ENCODE data around the gene B9D2.

The B9D2 gene

DNA sequence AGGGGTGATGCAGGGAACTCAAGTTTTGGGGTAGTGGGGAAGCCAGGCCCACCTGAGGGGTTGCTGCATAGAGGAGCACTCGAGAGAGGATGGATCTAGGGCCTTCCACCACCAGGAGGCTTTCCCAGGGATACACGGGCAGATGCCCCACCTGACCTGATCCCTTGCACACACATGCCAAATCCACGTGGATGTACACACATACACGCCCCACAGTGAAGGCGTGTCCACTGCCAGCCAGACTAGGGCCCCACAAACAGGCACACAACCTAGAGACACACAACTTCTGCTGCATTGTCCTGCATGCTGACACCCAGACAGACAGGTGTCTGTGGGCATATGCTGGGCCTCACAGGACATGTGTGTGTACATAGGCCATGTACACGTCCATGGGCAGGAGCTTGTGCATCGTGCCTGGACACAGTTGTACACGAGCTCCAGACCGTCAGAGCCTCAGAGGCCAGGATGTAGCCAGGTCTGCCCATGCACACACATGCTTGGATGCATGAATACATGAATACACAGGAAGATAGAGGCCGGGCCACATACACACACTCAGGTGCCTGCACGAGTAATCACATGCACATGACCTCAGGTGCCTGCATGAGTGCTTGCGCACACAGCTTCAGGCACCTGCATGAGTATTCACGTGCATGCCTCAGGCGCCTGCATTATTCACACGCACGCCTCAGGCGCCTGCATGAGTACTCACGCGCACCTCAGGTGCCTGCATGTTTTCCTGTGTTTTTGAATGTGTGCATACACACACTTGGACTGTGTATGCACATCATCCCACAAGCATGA is 45.1 kb downstream of the B9D2 start:
- intact Hi-C loops (cut with DNase I), result loop anchor here (10.0 kb wide), 1 partner anchor 46 kb away; the partner anchor contains the start of gene B9D2
- DNase-seq, result peak in 2 of 10 donors; percentile 47 to 79

DNA sequence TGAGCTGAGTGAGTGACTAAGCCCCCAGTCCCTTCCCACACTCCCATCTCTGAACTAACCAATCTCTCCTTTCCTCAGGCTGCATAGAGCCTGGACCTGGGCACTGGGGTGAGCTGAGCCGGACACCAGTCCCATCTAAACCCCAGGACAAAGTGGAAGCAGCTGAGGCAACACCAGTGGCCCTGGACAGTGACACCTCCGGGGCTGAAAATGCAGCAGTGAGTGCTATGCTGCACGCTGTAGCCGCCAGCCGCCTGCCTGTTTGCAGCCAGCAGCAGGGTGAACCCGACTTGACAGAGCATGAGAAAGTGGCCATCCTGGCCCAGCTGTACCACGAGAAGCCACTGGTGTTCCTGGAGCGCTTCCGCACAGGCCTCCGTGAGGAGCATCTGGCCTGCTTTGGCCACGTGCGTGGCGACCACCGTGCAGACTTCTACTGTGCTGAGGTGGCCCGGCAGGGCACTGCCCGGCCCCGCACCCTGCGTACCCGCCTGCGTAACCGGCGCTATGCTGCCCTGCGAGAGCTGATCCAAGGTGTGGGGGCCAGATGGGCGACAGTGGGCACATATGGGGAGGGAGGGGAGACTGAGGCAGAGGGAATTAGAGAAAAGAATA is 47.5 kb downstream of the B9D2 start:
- intact Hi-C loops (cut with DNase I), result loop anchor here (10.0 kb wide), 1 partner anchor 48 kb away; the partner anchor contains the start of gene B9D2
- peak in 2 of 10 donors; percentile 35 to 70 for DNase-seq

DNA sequence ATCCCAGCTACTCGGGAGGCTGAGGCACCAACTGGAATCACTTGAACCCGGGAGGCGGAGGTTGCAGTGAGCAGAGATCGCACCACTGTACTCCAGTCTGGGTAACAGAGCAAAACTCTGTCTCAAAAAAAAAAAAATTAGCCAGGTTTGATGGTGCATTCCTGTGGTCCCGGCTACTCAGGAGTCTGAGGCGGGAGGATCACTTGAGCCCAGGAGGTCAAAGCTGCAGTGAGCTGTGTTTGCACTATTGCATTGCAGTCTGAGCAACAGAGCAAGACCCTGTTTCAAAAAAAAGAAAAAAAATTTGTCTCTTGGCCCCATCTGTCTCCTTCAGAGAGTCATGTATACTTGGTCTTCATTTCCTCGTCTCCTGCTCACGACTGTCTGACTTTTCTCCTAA is 52.3 kb downstream of the B9D2 start:
- peak in 2 of 10 donors; percentile 39 to 57 for DNase-seq
- intact Hi-C loops (cut with DNase I), result loop anchor here (10.0 kb wide), 1 partner anchor 53 kb away; the partner anchor contains the start of gene B9D2

DNA sequence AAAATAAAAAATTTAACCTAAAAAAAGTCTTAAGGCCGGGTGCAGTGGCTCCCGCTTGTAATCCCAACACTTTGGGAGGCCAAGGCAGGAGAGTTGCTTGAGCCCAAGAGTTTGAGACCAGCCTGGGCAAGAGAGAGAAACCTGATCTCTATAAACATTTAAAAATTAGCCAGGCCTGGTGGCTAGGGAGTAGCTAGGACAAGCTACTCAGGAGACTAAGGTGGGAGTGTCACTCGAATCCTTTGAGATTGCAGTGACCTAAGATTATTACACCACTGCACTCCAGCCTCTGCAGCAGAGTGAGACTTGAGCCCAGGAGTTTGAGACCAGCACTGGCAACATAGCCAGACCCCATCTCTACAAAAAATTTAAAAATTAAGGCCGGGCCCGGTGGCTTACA is 52.9 kb downstream of the B9D2 start:
- intact Hi-C loops (cut with DNase I), result loop anchor here (10.0 kb wide), 1 partner anchor 54 kb away; the partner anchor contains the start of gene B9D2
- peak in 2 of 10 donors; percentile 9 to 12 for DNase-seq

DNA sequence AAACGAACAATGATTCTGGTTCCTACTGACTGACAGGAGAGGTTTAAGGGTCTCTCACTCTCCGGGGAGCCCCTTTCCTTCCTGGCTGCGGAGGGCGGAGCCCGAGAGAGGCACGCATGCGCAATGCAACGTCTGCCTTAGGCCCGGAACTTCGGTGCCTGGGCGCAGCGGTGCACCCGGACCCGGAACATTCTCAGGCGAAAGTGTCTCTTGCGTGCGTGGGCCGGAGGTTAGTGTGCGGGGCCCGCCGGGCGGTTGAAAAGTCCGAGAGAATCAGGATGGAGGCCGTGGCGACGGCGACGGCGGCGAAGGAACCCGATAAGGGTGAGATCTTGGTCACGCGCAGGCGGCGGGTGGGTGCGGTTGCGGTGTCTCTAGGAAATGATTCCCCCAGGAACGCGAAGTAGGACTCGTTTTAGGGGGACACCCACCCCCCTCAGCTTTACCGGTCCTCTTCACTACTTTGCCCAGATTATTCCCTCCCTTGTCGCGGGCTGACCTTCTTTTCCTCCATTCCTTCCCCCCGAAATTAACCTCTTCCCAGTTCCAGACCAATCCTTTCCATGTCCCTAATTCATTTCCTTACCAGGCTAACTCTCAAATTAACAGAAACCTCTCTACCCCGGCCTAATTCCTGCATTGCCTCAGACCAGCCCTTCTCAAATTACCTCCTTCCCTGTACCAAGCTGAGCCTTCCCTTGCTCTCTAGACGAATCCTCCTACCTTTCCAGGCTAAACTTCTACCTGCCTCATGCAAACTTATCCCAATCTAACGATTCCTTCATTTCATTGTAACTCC is 53.7 kb downstream of the B9D2 start, which contains the start of gene CCDC97:
TSS of gene CCDC97 (plus strand) at position 140 of the 799 bp plus-strand sequence. CDS start at position 279, 139 bp downstream.
- peak; percentile 79 to 98 (median 84) for DNase-seq
- intact Hi-C loops (cut with DNase I), result loop anchor here (1.0 to 10.0 kb wide), 2 partner anchors 55 to 129 kb away; partner anchors contain the start of genes B9D2 and DMAC2

DNA sequence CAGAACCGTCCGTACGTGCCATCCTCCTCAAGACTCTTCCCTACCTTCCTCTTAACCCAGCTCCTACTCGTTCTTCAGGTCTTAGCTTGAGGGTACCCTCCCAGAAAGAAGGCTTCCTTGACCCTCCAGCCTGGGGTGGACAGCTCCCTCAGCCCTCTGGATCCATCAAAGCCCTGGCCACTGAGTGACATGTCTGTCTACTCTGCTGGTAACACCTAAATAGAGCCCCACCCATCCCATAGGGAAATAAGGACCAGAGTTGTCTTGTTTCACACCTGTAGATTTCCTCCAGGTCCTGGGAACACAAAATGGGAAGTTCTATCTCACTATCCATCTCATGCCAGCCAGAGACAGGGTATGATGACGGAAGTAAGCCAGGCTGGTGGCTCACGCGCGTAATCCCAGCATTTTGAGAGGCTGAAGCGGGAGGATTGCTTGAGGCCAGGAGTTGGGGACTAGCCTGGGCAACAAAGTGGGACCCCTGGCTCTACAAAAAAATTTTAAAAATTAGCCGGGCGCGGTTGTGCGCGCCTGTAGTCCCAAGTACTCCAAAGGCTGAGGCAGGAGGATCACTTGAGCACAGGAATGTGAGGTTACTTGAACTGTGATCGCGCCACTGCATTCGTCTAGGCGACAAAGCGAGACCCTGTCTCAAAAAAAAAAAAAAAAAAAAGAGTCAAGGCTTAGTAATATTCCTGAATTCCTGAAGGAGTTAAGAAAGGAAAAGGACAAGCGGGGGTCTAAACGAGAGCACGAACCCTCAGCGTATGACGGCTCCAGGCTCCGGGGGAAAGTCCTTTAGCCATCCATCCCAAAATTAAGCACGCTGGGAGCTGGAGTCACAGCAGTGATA is 54.5 kb downstream of the B9D2 start:
- peak in 2 of 10 donors; percentile 60 to 66 for DNase-seq
- intact Hi-C loops (cut with DNase I), result loop anchor here (1.0 to 10.0 kb wide), 4 partner anchors 45 to 130 kb away; partner anchors contain the start of genes B9D2, DMAC2 and HNRNPUL1

DNA sequence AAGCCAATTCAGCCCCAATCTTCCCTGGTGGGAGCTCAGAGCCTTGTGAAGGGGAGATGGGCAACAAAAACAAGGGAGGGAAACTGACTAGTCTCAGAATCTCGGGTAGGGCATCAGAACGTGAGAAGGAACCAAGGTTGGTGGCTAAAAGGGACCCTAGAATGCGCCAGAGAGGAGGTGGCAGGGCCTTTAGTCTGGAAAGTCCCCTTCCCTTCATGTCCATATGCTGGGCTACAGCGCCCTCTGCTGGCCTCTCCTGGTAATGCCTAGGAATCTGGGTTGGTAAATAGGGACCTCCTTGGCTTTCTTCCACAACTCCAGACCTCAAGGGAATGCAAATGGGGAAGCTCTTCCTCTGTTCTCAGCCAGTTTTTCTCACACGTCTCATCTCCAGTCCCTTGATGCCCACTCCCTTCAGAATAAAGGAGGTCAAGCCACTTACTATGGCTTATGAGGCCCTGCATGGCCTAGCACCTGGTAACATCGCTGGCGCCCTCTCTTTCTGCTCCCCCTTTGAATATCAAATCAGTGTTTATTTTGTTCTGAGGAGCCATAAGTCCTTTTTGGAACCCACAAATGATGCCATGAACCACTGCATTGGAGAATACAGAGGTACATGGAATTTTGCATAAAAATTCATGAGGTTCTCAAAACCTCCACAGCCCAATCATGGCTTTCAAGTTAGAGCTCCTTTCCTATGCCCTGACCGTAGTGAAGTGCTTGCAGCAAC is 55.3 kb downstream of the B9D2 start:
- intact Hi-C loops (cut with DNase I), result loop anchor here (2.0 kb wide), 2 partner anchors 44 to 104 kb away; partner anchors contain the start of gene HNRNPUL1
- peak; percentile 83 to 98 (median 94) for DNase-seq

DNA sequence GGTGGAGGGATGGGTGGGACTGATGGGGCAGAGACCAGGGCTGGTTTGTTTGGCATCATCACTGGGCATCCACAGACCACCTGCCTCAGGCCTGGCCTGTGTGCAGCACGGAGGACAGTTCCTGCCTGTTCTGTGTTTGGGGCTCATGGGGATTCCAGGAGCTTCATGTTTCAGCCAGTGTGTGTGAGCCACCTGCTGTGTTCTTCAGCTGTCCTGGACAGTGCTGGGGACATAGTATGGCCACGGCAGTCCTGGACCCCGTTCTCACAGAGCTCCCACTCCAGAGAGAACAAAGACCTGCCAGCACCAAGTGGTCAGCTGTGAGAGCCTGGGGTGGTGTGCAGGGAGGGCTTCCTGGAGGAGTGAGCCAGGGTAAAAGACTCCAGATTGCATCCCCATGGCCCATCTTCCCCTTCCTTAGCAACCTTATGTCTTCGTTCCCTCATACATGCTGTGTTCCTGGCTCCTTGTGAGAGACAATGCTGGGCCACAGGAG is 55.9 kb downstream of the B9D2 start:
- DNase-seq, result peak in 2 of 10 donors; percentile 26 to 67
- intact Hi-C loops (cut with DNase I), result loop anchor here (2.0 kb wide), 2 partner anchors 43 to 103 kb away; partner anchors contain the start of gene HNRNPUL1

DNA sequence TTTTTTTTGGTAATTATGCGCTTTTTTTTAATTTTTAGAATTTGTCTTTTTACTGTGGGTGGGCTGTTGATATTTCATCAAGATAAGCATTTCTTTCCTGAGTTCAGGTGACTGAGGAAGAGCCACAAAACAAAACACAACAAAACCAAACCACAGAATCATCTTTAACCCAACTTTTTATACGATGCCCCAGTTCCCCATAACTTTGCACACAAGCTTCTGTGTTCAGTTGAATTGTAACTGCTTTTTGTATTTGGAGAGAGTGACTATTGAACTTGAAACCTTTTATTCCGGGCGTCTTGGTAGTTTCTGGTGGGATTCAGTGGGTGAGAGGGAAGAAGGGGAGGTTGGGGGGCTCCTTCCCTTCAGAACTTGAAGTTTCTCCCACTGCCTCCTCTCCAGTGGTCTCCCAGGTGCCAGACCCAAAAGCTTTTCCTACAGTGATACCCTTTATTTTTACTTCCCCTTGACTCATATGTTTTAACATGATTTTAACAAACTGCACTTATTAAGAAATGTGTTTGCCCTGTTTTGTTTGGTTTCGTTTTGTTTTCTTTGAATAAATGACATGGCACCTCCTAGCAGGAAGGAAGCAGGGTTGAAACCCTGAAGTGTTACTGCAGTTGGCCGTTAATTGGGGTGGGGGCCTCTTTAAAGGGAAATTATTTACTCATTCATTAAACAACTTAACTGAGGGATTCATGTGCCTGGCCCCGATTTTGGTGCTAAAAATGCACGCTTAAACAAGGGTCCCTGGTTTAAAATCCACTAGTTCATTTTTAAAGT is 56.7 kb downstream of the B9D2 start:
- intact Hi-C loops (cut with DNase I), result no loop called here
- DNase-seq, result peak in 1 of 10 donors; percentile 8

DNA sequence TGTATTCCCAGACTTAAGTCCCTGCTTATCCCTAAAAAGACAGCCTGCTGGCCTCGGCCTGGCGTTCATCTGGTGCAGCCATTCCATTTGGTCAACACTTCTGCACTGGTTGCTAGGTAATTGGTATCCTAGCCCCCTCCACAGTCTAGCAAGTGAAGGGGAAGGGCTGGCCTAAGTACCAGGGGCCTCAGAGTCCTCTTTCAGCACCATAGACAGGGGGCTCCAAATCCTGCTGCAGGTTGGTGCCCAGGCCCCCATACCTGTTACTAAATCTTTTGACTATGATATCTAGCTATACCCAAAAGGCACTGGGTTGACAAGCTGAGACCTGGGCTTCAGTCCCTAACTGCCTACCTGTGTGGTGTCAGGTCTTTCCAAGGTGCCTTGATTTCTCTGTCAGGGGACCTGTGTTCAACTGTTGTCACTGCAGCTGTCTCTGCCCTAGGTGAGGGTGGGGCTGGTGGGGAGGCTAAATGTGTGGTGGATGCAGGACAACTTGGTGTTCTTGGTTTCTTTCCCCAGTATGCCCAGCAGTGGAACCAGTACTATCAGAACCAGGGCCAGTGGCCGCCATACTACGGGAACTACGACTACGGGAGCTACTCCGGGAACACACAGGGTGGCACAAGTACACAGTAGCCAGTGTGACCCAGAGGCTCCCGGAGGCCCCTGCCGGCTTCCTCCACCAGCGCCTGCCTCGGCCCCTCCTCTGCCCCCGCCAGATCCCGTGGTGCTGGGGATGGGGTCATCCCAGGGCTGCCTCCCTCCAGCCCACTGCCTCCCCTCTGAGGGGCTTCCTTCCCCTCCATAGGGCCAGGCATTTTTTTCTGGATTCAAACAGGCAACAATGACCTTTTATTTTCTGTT is 57.8 kb downstream of the B9D2 start:
- peak in 2 of 10 donors; percentile 73 to 80 for DNase-seq
- intact Hi-C loops (cut with DNase I), result no loop called here

DNA sequence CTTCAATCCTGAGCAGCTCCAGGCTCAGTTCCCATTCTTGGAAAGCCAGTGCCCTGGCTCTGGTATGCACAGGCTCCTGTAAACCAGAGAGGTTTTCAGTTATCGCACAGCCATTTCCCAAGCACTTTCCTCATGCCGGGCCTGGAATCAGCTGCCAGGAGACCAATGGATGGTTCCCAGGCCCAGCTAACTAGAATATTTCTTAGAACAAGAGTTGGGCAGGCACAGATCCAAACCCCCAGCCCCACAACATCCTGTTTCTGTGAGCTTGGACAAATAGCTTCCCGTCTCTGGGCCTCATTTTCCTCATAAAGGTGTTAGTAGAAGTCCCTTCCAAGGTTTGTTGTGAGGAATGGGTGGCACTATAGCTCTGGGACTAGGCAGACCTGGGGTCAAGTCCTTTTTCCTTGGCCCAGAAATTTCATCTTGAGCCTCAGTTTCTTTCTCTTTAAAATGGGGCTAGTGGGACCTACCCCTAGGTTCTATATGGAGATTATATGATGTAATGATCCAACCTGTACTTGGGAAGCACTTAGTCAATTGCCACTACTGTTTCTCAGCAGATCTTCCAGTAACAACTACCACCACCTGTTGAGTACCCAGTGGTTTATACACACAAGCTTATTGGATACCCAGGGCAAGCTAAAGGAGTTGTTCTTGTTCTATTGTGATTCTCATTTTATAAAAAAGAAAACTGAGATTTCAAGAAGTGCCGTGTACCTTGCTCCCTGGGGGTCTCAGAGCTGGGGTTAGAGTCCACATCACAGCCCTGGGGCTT is 59.1 kb downstream of the B9D2 start:
- intact Hi-C loops (cut with DNase I), result no loop called here
- peak in 2 of 10 donors; percentile 4 to 40 for DNase-seq

Data from posterior cingulate gyrus (tissue), 11 donors.